ENCODE results near the gene TBC1D4.

DNA sequence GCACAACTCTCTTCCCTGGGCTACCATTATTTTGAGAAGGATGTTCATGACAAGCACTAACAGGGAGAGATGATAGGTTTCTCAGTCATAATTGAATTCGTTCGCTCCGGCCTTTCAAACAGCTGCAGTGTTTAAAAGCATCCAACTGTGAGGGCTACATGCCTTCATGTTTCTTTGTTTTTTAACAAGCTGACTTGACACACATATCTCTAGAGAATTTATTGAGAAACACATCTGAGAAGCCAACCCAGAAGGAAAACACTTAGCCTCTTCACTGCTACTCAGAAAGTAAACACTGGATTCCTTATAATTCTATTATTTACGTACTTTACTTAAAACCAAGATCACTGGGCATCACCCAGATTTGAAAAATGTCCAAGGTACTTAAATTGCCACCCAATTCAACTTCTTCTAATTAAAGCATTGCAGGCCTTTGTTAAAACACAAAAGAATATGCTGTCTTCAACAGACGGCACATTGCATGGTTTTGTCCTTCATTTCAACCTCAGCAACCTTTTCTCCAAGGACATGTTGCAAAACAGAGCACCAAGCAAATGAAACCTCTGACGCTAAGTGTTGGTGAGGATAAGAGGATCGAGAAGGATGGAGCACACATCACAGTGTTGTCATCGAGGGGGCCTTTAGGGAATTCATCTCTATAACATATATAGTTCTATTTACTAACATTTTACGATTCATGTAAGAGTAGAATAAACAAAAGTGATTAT is 75.8 kb downstream of the TBC1D4 start:
- no peak for TF ChIP-seq SIN3A (IDR thresholded peaks at IDR 0.05; ENCODE audit: borderline replicate concordance, insufficient read depth, low read length)
- no peak for TF ChIP-seq POLR2AphosphoS5 (IDR thresholded peaks at IDR 0.05; ENCODE audit: low read depth, low read length)
- TF ChIP-seq, protein P1, sequence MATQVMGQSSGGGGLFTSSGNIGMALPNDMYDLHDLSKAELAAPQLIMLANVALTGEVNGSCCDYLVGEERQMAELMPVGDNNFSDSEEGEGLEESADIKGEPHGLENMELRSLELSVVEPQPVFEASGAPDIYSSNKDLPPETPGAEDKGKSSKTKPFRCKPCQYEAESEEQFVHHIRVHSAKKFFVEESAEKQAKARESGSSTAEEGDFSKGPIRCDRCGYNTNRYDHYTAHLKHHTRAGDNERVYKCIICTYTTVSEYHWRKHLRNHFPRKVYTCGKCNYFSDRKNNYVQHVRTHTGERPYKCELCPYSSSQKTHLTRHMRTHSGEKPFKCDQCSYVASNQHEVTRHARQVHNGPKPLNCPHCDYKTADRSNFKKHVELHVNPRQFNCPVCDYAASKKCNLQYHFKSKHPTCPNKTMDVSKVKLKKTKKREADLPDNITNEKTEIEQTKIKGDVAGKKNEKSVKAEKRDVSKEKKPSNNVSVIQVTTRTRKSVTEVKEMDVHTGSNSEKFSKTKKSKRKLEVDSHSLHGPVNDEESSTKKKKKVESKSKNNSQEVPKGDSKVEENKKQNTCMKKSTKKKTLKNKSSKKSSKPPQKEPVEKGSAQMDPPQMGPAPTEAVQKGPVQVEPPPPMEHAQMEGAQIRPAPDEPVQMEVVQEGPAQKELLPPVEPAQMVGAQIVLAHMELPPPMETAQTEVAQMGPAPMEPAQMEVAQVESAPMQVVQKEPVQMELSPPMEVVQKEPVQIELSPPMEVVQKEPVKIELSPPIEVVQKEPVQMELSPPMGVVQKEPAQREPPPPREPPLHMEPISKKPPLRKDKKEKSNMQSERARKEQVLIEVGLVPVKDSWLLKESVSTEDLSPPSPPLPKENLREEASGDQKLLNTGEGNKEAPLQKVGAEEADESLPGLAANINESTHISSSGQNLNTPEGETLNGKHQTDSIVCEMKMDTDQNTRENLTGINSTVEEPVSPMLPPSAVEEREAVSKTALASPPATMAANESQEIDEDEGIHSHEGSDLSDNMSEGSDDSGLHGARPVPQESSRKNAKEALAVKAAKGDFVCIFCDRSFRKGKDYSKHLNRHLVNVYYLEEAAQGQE (IDR thresholded peaks at IDR 0.05; ENCODE audit: insufficient read depth in 1 of 2, low read depth in 2 of 2, low read length in 2 of 2): no peak
- no peak for TF ChIP-seq TAF1 (IDR thresholded peaks at IDR 0.05; ENCODE audit: borderline replicate concordance, insufficient read depth, low read length)
